ENCODE results near the gene PPP2R1A.

- TF ChIP-seq EZH2 (IDR thresholded peaks at IDR 0.05) = no peak
- no peak for TF ChIP-seq POLR2AphosphoS5 (IDR thresholded peaks at IDR 0.05; ENCODE audit: borderline replicate concordance, low read depth, low read length)
- TF ChIP-seq FOXP2 (optimal IDR thresholded peaks at IDR 0.05; ENCODE audit: control extremely low read depth, extremely low read length, insufficient read depth) = no peak
Observed at GRCh38 chr19:52170304-52170703, 19.5 kb upstream of the PPP2R1A start.
